Uterus (tissue), 2 donors: ENCODE data around the gene DPYSL5.
"Not testable (repeated sequence)": the region's sequence is repeated elsewhere in the genome, so short reads cannot be mapped to it uniquely, and the experiment has no call there.

Source experiments
- POLR2A ChIP-seq, 2 donors: fragments of 450-650 bp; IDR thresholded peaks; one replicate each; pipeline ENCODE4 v1.6.1; 2016; ENCODE audit warnings: antibody characterized with exemption in 2 of 2, mild to moderate bottlenecking in 1 of 2, moderate library complexity in 1 of 2
- TF ChIP-seq, protein P1 (sequence below), 4 experiments: fragments of 200-600 bp in 2 of 4; fragments of 450-650 bp in 2 of 4; sonication (generic) in 2 of 4; IDR thresholded peaks; one replicate each; pipeline ENCODE4 v1.5.1; 2016 to 2019; ENCODE audit warnings: antibody characterized with exemption in 4 of 4, mild to moderate bottlenecking in 2 of 4, moderate library complexity in 1 of 4

DNA sequence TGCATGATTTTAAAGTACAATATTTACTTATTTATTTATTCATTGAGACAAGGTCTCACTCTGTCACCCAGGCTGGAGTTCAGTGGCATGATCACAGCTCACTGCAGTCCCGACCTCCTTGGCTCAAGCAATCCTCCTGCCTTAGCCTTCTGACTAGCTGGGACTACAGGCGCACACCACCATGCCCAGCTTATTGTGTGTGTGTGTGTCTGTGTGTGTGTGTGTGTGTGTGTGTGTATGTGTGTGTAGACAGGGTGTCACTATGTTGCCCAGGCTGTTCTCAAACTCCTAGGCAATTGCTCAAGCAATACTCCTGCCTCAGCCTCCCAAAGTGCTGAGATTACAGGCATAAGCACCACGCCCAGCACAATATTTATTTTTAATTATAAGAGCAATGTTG lies 34.3 kb downstream of the DPYSL5 start:
- TF ChIP-seq, protein P1, sequence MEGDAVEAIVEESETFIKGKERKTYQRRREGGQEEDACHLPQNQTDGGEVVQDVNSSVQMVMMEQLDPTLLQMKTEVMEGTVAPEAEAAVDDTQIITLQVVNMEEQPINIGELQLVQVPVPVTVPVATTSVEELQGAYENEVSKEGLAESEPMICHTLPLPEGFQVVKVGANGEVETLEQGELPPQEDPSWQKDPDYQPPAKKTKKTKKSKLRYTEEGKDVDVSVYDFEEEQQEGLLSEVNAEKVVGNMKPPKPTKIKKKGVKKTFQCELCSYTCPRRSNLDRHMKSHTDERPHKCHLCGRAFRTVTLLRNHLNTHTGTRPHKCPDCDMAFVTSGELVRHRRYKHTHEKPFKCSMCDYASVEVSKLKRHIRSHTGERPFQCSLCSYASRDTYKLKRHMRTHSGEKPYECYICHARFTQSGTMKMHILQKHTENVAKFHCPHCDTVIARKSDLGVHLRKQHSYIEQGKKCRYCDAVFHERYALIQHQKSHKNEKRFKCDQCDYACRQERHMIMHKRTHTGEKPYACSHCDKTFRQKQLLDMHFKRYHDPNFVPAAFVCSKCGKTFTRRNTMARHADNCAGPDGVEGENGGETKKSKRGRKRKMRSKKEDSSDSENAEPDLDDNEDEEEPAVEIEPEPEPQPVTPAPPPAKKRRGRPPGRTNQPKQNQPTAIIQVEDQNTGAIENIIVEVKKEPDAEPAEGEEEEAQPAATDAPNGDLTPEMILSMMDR (IDR thresholded peaks at IDR 0.05) = not testable (repeated sequence)
- TF ChIP-seq POLR2A (IDR thresholded peaks at IDR 0.05) = not testable (repeated sequence)
